AG10803 (cell line): ENCODE results near the gene RSRC1.
A peak's percentile ranks its signal among the peaks of the same experiment; 100 is the strongest.

Experiments
- DNase-seq: peaks from one replicate; pipeline ENCODE4 v3.0.0; 2010; ENCODE audit warnings: low read depth
- H3K4me3 ChIP-seq: 2 replicates; pipeline ENCODE4 v1.5.1; 2011; ENCODE audit warnings: mild to moderate bottlenecking, low read length, control low read depth
- CTCF ChIP-seq: conservative IDR thresholded peaks from 2 replicates; pipeline ENCODE4 v1.5.1; 2011; ENCODE audit warnings: mild to moderate bottlenecking, low read length, control low read depth, inconsistent platforms

RSRC1 gene

GRCh38 chr3:158479051-158479450 is 369.2 kb downstream of the RSRC1 start:
- DNase-seq = no peak
- TF ChIP-seq CTCF = no peak
- H3K4me3 ChIP-seq = no peak overlapping the region

- no peak overlapping the region for H3K4me3 ChIP-seq
These were observed 373.9 kb downstream of the RSRC1 start for GRCh38 chr3:158483701-158484235.

GRCh38 chr3:158486200-158486599 is 376.3 kb downstream of the RSRC1 start:
- DNase-seq = no peak
- no peak overlapping the region for H3K4me3 ChIP-seq
- TF ChIP-seq CTCF = no peak

More at GRCh38 chr3:158483701-158484235, 373.9 kb downstream of the RSRC1 start:
- DNase-seq = peak; percentile 32
- TF ChIP-seq CTCF = no peak

GRCh38 chr3:158488670-158489069 is 378.8 kb downstream of the RSRC1 start:
- no peak for TF ChIP-seq CTCF

GRCh38 chr3:158489181-158489580 is 379.3 kb downstream of the RSRC1 start:
- TF ChIP-seq CTCF = no peak
- H3K4me3 ChIP-seq = no peak overlapping the region
- no peak for DNase-seq

More at GRCh38 chr3:158488670-158489069, 378.8 kb downstream of the RSRC1 start:
- DNase-seq = no peak
- H3K4me3 ChIP-seq = no peak overlapping the region

- no peak overlapping the region for H3K4me3 ChIP-seq
- no peak for DNase-seq
- no peak for TF ChIP-seq CTCF
These were observed 382.1 kb downstream of the RSRC1 start for GRCh38 chr3:158491968-158492367.

GRCh38 chr3:158492685-158493084 is 382.8 kb downstream of the RSRC1 start:
- no peak for DNase-seq

More at GRCh38 chr3:158492685-158493084, 382.8 kb downstream of the RSRC1 start:
- TF ChIP-seq CTCF = no peak
- H3K4me3 ChIP-seq = no peak overlapping the region
